Keratinocyte (primary cell): Measurements from ENCODE around the gene KAT6B.

Experiments used
- CTCF ChIP-seq, 3 experiments: IDR thresholded peaks in 1 of 3; conservative IDR thresholded peaks in 1 of 3; optimal IDR thresholded peaks in 1 of 3; 2 replicates in 2 of 3; 3 replicates in 1 of 3; pipeline versions ENCODE3 to v1.5.1; 2011; ENCODE audit warnings: low read length in 3 of 3, mild to moderate bottlenecking in 3 of 3, moderate library complexity in 2 of 3, control low read depth in 1 of 3, inconsistent platforms in 1 of 3; ENCODE audit not compliant: insufficient read depth in 2 of 3; ENCODE audit errors: extremely low read depth in 1 of 3
- EZH2 ChIP-seq: IDR thresholded peaks from one replicate; pipeline ENCODE4 v1.6.1; 2012; ENCODE audit warnings: inconsistent platforms, mild to moderate bottlenecking, low read length, moderate library complexity

- TF ChIP-seq CTCF (optimal IDR thresholded peaks at IDR 0.05 in 1 of 3, IDR thresholded peaks at IDR 0.05 in 1 of 3, conservative IDR thresholded peaks at IDR 0.05 in 1 of 3; ENCODE audit: extremely low read depth in 1 of 3, insufficient read depth in 2 of 3, low read length in 3 of 3) (no peak), EZH2 (no peak)
These were observed 844 bp upstream of the KAT6B start for GRCh38 chr10:74825371-74826141.
